Upper lobe of right lung (tissue), 1 donor: Measurements from ENCODE around the gene PLEKHG3. TPM values are rescaled to one million over a fixed set of nuclear protein-coding genes. Genes with fewer than 3 reads are reported as not detected.

ENCODE experiments used
- ATAC-seq: fragments of 200-7000 bp; cut with Tn5 transposase; one replicate; pipeline ENCODE4 v1.9.1; 2020; ENCODE audit warnings: mild to moderate bottlenecking, moderate library complexity
- DNase-seq: peaks from one replicate; pipeline ENCODE4 v3.0.0-alpha.2; 2020
- H3K27ac ChIP-seq: fragments of 200-600 bp; one replicate; pipeline ENCODE4 v1.8.0; 2022
- H3K27me3 ChIP-seq: fragments of 200-600 bp; one replicate; pipeline ENCODE4 v1.8.0; 2022; ENCODE audit warnings: mild to moderate bottlenecking
- H3K36me3 ChIP-seq: fragments of 200-600 bp; one replicate; pipeline ENCODE4 v1.8.0; 2022
- H3K4me1 ChIP-seq: fragments of 200-600 bp; one replicate; pipeline ENCODE4 v1.8.0; 2022
- H3K4me3 ChIP-seq: fragments of 200-600 bp; one replicate; pipeline ENCODE4 v1.8.0; 2022; ENCODE audit warnings: mild to moderate bottlenecking
- H3K9me3 ChIP-seq: fragments of 200-600 bp; one replicate; pipeline ENCODE4 v1.8.0; 2022
- CTCF ChIP-seq: fragments of 200-600 bp; IDR thresholded peaks from one replicate; pipeline ENCODE4 v1.8.0; 2022; ENCODE audit warnings: antibody characterized with exemption
- intact Hi-C: fragments of 100-400 bp; cut with DNase I; formaldehyde crosslinking; loops from one replicate; pipeline ENCODE4 v1.11.0; 2022
- total RNA-seq: library from RNA; stranded (reverse); fragmentation: NEBNext Ultra II Directional; extraction: Animal tissue kit (Norgen Biotek cat#: 25700); gene quantifications from one replicate; pipeline ENCODE4 v1.2.1, GENCODE V29; 2021
- donor health status: DM: no; HTN: yes; CAD: no; lungs with severe emphysema.

Gene PLEKHG3
- total RNA-seq, 1 donor from 2014 or later: 34.5 TPM

GRCh38 chr14:64701660-64702059 lies 2.6 kb upstream of the PLEKHG3 start:
- DNase-seq (no peak), ATAC-seq (no peak)
- no peak overlapping the region for H3K4me3 ChIP-seq
- H3K27ac ChIP-seq: no peak overlapping the region
- no peaks in the 10 kb centered on the region for H3K36me3 ChIP-seq
- no peak for TF ChIP-seq CTCF
- no peaks in the 10 kb centered on the region for H3K27me3 ChIP-seq
- H3K4me1 ChIP-seq: peaks cover 34% of the 10 kb centered on the region
- intact Hi-C loops: no loop called here
- H3K9me3 ChIP-seq: no peaks in the 10 kb centered on the region

GRCh38 chr14:64702493-64703394 lies 1.5 kb upstream of the PLEKHG3 start:
- peak overlapping the region; percentile 70 for H3K4me3 ChIP-seq
- intact Hi-C loops: no loop called here
- DNase-seq: peak; percentile 82
- H3K36me3 ChIP-seq: no peaks in the 10 kb centered on the region
- H3K9me3 ChIP-seq: no peaks in the 10 kb centered on the region
- peaks cover 34% of the 10 kb centered on the region for H3K4me1 ChIP-seq
- no peak overlapping the region for H3K27ac ChIP-seq
- no peak for TF ChIP-seq CTCF
- no peaks in the 10 kb centered on the region for H3K27me3 ChIP-seq
- ATAC-seq: peak; percentile 52

GRCh38 chr14:64703395-64704142 lies 655 bp upstream of the PLEKHG3 start:
- intact Hi-C loops: no loop called here
- peaks cover 35% of the 10 kb centered on the region for H3K4me1 ChIP-seq
- DNase-seq: no peak
- TF ChIP-seq CTCF: no peak
- H3K36me3 ChIP-seq: no peaks in the 10 kb centered on the region
- H3K9me3 ChIP-seq: no peaks in the 10 kb centered on the region
- peak overlapping the region; percentile 73 for H3K27ac ChIP-seq
- ATAC-seq: peak; percentile 1
- no peaks in the 10 kb centered on the region for H3K27me3 ChIP-seq
- peak overlapping the region; percentile 70 for H3K4me3 ChIP-seq

- Histone ChIP-seq H3K27me3 (no peaks in the 10 kb centered on the region), H3K27ac (peak overlapping the region; percentile 73), H3K4me3 (peak overlapping the region; percentile 70), H3K9me3 (no peaks in the 10 kb centered on the region), H3K36me3 (no peaks in the 10 kb centered on the region), H3K4me1 (peaks cover 42% of the 10 kb centered on the region)
- intact Hi-C loops: no loop called here
- peak; percentile 77 for DNase-seq
- peak; percentile 27 for ATAC-seq
- no peak for TF ChIP-seq CTCF
Observed at GRCh38 chr14:64704743-64705380, 638 bp downstream of the PLEKHG3 start.

- no peak for TF ChIP-seq CTCF
- H3K4me3 ChIP-seq: peak overlapping the region; percentile 70
- no peaks in the 10 kb centered on the region for H3K36me3 ChIP-seq
- H3K9me3 ChIP-seq: no peaks in the 10 kb centered on the region
- H3K27ac ChIP-seq: peak overlapping the region; percentile 73
- ATAC-seq (peak; percentile 8), DNase-seq (no peak)
- H3K27me3 ChIP-seq: no peaks in the 10 kb centered on the region
- intact Hi-C loops: no loop called here
- H3K4me1 ChIP-seq: peaks cover 49% of the 10 kb centered on the region
Observed at GRCh38 chr14:64705381-64706118, 1.3 kb downstream of the PLEKHG3 start.
